Muscle of back (tissue), 11 donors: Measurements from ENCODE around the gene PRKG1. TPM values are rescaled to one million over a fixed set of nuclear protein-coding genes. Genes with fewer than 3 reads are reported as not detected.
"Not testable (repeated sequence)": the region's sequence is repeated elsewhere in the genome, so short reads cannot be mapped to it uniquely, and the experiment has no call there.

Source experiments
- DNase-seq, 3 donors: peaks; one replicate each; pipeline versions ENCODE4 v3.0.0 to v3.0.0-alpha.2; 2013
- polyA plus RNA-seq, 10 donors: library from polyadenylated mRNA; unstranded; fragments of 120-200 nt; gene quantifications; one replicate each; pipeline ENCODE4 v1.2.1, GENCODE V29; 2013; ENCODE audit not compliant: insufficient read length in 10 of 10

PRKG1 gene
- polyA plus RNA-seq, 10 donors = 32.4 to 71.5 (median 45.2) TPM

- no peak for DNase-seq
Measured at GRCh38 chr10:51748959-51749358, 674.7 kb downstream of the PRKG1 start.

GRCh38 chr10:51758366-51758765 lies 684.1 kb downstream of the PRKG1 start:
- no peak for DNase-seq

GRCh38 chr10:51758838-51759237 lies 684.6 kb downstream of the PRKG1 start:
- DNase-seq = not testable (repeated sequence)

GRCh38 chr10:51759896-51760534 lies 685.7 kb downstream of the PRKG1 start:
- no peak for DNase-seq

- no peak for DNase-seq
Measured at GRCh38 chr10:51760864-51761640, 686.8 kb downstream of the PRKG1 start.

- DNase-seq = no peak
Measured at GRCh38 chr10:51763746-51764145, 689.5 kb downstream of the PRKG1 start.

- no peak for DNase-seq
Measured at GRCh38 chr10:51765284-51765971, 691.1 kb downstream of the PRKG1 start.

- DNase-seq = no peak
Measured at GRCh38 chr10:51766423-51767102, 692.3 kb downstream of the PRKG1 start.

- DNase-seq = no peak
Measured at GRCh38 chr10:51767103-51767763, 692.9 kb downstream of the PRKG1 start.

- no peak for DNase-seq
Measured at GRCh38 chr10:51768886-51769465, 694.7 kb downstream of the PRKG1 start.

- no peak for DNase-seq
Measured at GRCh38 chr10:51770709-51771108, 696.4 kb downstream of the PRKG1 start.

- no peak for DNase-seq
Measured at GRCh38 chr10:51772387-51772786, 698.1 kb downstream of the PRKG1 start.

GRCh38 chr10:51773681-51774080 lies 699.4 kb downstream of the PRKG1 start:
- no peak for DNase-seq

GRCh38 chr10:51783941-51784340 lies 709.7 kb downstream of the PRKG1 start:
- no peak for DNase-seq

GRCh38 chr10:51786016-51786683 lies 711.9 kb downstream of the PRKG1 start:
- DNase-seq = no peak

- no peak for DNase-seq
Measured at GRCh38 chr10:51786684-51787035, 712.4 kb downstream of the PRKG1 start.

- DNase-seq = no peak
Measured at GRCh38 chr10:51788273-51788672, 714.0 kb downstream of the PRKG1 start.

- peak in 1 of 3 donors; percentile 41 for DNase-seq
Measured at GRCh38 chr10:51789118-51789517, 714.8 kb downstream of the PRKG1 start.

GRCh38 chr10:51789903-51790302 lies 715.6 kb downstream of the PRKG1 start:
- DNase-seq = peak in 1 of 3 donors; percentile 35

GRCh38 chr10:51792678-51793077 lies 718.4 kb downstream of the PRKG1 start:
- DNase-seq = no peak

- DNase-seq = no peak
Measured at GRCh38 chr10:51800121-51800520, 725.8 kb downstream of the PRKG1 start.
